ENCODE measurements around the gene NXNL1.
"Not testable (repeated sequence)": the region's sequence is repeated elsewhere in the genome, so short reads cannot be mapped to it uniquely, and the experiment has no call there.

NXNL1 gene

GRCh38 chr19:17486545-17487240, 26.0 kb upstream of the NXNL1 start:
- peak; percentile 25 for DNase-seq (ENCODE audit: low spot score)

DNA sequence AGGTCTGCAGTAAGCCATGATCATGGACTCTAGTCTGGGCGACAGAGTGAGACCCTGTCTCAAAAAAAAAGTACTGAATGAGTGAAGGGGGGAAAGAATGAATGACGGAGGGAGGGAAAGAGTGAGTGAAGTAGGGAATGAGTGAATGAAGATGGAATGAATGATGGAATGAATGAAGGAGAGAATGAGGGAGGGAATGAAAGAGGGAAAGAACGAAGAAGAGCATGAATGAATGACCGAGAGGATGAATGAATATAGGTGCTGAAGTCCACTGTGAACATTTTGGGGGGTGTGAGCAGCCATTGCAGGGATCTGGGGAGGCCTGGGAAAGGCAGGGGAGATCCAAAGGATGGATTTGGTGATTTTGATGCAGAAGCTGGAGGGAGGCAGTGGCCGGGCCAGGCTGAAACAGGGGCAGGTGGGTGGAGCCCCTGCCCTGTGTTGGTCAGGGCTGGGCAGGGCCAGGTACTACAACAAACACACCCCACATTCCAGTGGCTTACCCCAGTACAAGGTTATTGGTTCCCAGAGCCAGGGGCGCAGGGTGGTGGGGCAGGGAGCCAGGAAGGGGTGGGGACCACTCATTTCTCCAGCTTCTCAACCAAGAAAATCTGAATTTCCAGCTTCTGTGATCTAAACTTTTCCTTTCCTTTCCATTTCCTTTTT, 23.9 kb upstream of the NXNL1 start:
- DNase-seq (ENCODE audit: low spot score), result peak; percentile 22

- DNase-seq (ENCODE audit: low spot score), result no peak
Observed at GRCh38 chr19:17483605-17484002, 22.9 kb upstream of the NXNL1 start.

DNA sequence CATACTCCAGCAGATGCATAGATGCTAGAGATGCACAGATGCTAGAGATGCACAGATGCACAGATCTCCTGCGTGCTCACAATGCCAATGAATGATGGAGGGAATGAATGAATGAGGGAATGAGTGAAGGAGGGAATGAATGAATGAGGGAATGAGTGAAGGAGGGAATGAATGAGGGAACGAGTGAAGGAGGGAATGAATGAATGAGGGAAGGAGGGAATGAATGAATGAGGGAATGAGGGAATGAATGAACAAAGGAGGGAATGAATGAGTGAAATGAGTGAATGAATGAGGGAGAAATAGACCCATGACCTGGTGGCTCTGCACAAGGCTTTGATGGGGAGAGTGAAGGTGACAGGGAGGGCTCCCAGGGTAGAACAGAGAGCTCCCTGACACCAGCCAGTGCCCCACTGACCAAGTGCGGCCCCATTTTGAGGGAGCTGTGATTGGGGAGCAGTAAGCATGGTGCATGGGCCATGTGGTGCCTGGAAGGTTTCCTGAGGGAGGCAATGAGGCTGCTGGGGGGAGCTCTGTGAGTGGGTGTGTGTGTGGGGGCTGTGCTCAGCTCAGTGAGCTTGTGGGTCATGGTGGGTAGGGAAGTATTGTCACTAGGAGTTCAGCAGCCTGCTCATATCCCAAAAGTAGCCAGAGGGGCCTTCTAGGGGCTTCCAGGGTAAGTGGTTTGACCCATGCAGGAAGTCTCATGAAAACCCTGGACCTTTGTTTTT, 22.3 kb upstream of the NXNL1 start:
- no peak for DNase-seq (ENCODE audit: low spot score)

DNA sequence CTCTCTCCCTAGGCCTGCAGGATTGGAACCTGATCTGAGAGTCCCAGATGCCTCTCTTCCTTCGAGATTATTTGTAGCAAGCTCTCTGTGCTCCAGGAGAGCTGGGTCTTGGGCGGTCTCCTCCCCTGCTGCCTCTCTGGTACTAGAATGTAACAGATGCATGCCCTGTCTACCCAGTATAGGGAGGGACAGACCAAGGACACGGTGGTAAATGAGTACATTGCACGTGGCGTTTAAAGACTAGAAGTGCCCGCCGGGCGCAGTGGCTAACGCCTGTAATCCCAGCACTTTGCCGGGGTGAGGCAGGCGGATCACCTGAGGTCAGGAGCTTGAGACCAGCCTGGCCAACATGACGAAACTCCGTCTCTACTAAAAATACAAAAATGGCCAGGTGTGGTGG, 21.3 kb upstream of the NXNL1 start:
- no peak for DNase-seq (ENCODE audit: low spot score)

DNA sequence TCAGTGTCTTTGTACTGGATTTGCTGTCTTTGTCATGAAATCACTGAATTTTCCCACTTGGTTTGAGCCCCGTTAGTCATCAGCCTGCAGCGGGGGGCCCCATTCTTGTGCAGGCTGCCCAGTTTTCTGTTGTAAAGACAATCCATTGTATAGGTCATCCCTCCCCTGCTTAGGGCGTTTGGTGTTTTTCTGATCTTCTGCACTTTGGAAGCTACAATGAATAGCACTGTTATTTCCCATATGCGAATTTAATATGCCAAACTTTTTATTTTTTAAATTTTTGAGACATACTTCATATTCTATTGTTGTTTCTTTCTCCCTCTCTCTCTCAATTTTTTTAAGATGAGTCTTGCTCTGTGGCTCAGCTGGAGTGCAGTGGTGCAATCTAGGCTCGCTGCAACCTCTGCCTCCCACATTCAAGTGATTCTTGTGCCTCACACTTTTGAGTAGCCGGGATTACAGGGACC, 18.6 kb upstream of the NXNL1 start:
- DNase-seq (ENCODE audit: low spot score), result no peak

DNA sequence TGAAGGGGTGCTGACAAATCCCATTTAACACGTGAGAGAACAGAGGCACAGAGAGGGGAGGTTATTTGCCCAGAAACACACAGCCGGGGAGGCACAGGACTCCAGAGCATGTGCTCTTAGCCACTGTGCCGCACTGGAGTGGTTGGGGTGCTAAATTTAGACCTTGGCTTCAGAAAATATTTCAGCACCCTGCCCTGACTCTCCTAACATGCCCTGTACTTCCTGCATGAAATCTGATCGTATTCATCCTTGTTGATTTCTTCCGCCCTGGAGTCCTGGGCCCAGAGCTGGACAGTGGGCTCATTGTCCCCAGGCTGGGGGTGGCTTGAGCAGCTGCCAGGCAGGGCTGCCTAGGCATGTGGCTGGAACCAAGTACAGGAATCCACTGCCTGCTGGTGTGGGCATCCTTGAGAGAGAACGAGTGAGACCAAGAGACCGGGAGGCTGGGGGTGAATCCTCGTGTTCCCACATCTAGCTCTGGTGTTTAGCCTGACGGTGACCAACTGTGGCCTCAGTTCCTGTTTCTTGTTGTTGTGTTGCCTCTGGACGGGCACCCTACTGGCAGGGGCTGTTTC, 14.9 kb upstream of the NXNL1 start:
- no peak for DNase-seq (ENCODE audit: low spot score)

DNA sequence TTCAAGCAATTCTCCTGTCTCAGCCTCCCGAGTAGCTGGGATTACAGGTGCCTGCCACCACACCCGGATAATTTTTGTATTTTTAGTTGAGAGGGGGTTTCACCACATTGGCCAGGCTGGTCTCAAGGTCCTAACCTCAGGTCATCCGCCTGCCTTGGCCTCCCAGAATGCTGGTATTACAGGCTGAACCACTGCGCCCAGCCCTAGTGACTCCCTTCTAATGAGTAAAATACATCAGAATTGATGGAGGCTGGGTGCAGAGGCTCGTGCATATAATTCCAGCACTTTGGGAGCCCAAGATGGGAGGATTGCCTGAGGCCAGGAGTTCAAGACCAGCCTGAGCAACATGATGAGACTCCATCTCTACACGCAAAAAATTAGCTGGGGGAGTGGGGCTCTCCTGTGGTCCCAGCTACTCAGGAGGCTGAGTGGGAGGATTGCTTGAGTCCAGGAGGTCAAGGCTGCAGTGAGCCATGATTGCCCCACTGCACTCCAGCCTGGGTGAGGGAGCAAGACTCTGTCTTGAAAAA, 14.3 kb upstream of the NXNL1 start:
- not testable (repeated sequence) for DNase-seq (ENCODE audit: low spot score)

GRCh38 chr19:17473041-17473440, 12.3 kb upstream of the NXNL1 start:
- DNase-seq (ENCODE audit: low spot score), result no peak

GRCh38 chr19:17471410-17472125, 10.8 kb upstream of the NXNL1 start:
- no peak for DNase-seq (ENCODE audit: low spot score)

GRCh38 chr19:17470068-17470841, 9.5 kb upstream of the NXNL1 start, which contains the start of gene SLC27A1:
SLC27A1 (plus strand) TSS chr19:17470524; CDS start chr19:17470541, 17 bp downstream.
- DNase-seq (ENCODE audit: low spot score), result peak; percentile 95

DNA sequence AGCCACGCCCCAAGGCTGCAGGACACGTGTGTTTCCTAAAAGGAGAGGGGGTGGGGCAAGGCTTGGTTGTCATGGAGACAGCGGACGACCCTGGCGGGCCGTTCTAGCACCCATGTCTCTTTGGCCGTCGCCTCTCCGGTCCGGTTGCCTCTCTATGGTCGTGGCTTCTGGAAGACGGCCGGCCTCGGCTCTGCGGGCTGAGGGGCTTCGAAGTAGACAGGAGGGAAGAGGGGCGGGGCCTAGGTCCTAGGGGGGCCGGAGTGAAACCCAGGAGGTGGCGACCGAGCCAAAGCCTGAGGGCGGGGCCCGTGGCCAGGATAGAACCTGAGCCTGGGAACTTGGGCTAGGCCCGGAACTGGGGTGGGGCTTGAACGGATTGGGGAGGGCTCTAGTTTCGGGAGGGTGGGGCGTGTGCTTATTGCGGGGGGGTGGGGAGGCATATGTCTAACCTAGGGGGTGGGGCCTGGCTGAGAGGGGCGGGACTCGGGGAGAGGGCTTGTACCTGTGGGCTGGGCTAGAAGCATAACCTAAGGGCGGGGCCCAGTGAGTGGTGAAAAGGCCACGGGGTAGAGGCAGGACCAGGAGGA, 8.8 kb upstream of the NXNL1 start:
- peak; percentile 89 for DNase-seq (ENCODE audit: low spot score)

- no peak for DNase-seq (ENCODE audit: low spot score)
Observed at GRCh38 chr19:17469092-17469480, 8.4 kb upstream of the NXNL1 start.

GRCh38 chr19:17468302-17469091, 7.8 kb upstream of the NXNL1 start:
- DNase-seq (ENCODE audit: low spot score), result peak; percentile 32

- no peak for DNase-seq (ENCODE audit: low spot score)
Observed at GRCh38 chr19:17467471-17468301, 7.0 kb upstream of the NXNL1 start.

DNA sequence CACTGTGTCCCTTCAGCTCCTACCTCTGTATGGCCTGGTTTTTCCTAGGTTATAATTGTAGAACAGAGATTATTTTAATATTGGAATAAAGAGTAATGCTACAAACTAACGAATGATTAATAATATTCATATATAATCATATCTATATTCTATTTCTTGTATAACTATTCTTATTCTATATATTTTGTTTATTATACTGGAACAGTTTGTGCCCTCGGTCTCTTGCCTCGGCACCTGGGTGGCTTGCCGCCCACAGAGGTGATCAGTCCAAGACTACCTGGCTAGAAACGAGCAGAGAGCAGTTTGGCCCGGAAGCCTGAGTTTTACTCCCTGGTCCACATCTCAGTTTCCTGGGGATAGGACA, 5.7 kb upstream of the NXNL1 start:
- DNase-seq (ENCODE audit: low spot score), result no peak

GRCh38 chr19:17458970-17459369, 1.8 kb downstream of the NXNL1 start:
- no peak for DNase-seq (ENCODE audit: low spot score)

GRCh38 chr19:17457616-17458015, 3.1 kb downstream of the NXNL1 start:
- DNase-seq (ENCODE audit: low spot score), result no peak

DNA sequence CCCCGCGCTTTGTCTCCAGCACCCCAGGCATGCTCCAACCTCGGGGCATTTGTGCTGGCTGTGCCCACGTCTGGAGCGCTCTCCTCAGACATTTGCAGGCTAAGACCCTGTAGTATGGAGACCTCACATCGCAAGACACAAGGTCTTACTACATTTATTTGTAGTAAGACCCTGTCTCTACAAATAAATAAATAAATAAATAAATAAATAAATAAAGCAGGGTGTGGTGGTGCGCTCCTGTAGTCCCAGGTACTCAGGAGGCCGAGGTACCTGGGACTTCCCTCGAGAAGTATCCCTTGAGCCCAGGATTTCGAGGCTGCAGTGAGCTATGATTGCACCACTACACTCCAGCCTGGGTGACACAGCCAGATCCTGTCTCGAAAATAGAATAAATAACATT, 4.6 kb downstream of the NXNL1 start:
- no peak for DNase-seq (ENCODE audit: low spot score)

All from D341Med (cell line).